GM12878 (cell line): ENCODE data around the gene SLC9A7. TPM values are rescaled to one million over a fixed set of nuclear protein-coding genes. Genes with fewer than 3 reads are reported as not detected.

Source experiments
- ATAC-seq: fragments of 200-7000 bp; cut with Tn5 transposase; 3 replicates; pipeline ENCODE4 v1.9.1; 2020; ENCODE audit warnings: mild to moderate bottlenecking, moderate library complexity
- BruUV-seq: library from RNA; stranded (reverse); fragments of 400-500 nt; replicated peaks from 2 replicates; lab custom pipeline; 2021; lab: Mats Ljungman, UMichigan
- CTCF ChIA-PET: fragments of 300-600 bp; sonication (Branson Sonifier 250); formaldehyde crosslinking; extraction: SDS; loops from one replicate; lab custom pipeline; 2021; ENCODE audit warnings: inconsistent platforms; lab: Yijun Ruan, JAX
- POLR2A ChIA-PET: fragments of 350-600 bp; formaldehyde crosslinking; extraction: SDS; loops from one replicate; lab custom pipeline; 2021; ENCODE audit warnings: inconsistent platforms; lab: Charles Lee
- RAD21 ChIA-PET: fragments of 300-600 bp; sonication (Branson Sonifier 250); formaldehyde crosslinking; loops from one replicate; lab custom pipeline; 2023; ENCODE audit warnings: antibody characterized with exemption; ENCODE audit not compliant: unreplicated experiment; lab: Charles Lee
- SMC1A ChIA-PET: fragments of 300-600 bp; sonication (Branson Sonifier 250); formaldehyde crosslinking; loops from one replicate; lab custom pipeline; 2023; ENCODE audit not compliant: unreplicated experiment, uncharacterized antibody; lab: Charles Lee
- DNase-seq: peaks from one replicate; pipeline ENCODE4 v3.0.0-alpha.2; 2011; ENCODE audit warnings: low read depth, low spot score
- FAIRE-seq: peaks from 3 replicates; lab custom pipeline; 2011; peaks lifted over from hg19 to GRCh38; lab: Jason Lieb, UNC
- H2AFZ ChIP-seq: 2 replicates; pipeline ENCODE4 v1.6.0; 2011; ENCODE audit warnings: low read depth, low read length, control low read depth; ENCODE audit not compliant: control insufficient read depth
- H3K27ac ChIP-seq: 2 replicates; pipeline ENCODE4 v1.5.1; 2011; ENCODE audit warnings: control low read depth; ENCODE audit not compliant: control insufficient read depth, insufficient read depth
- H3K27me3 ChIP-seq, 2 experiments: replicated peaks in 1 of 2; 2 replicates each; pipeline versions ENCODE4 v1.6.0 to v1.6.1; 2011; ENCODE audit warnings: low read length in 1 of 2; ENCODE audit not compliant: control insufficient read depth in 2 of 2, insufficient read depth in 2 of 2
- H3K36me3 ChIP-seq, 2 experiments: 2 replicates each; pipeline ENCODE4 v1.5.1; 2011; ENCODE audit warnings: low read length in 1 of 2; ENCODE audit not compliant: control insufficient read depth in 2 of 2, insufficient read depth in 2 of 2
- H3K4me1 ChIP-seq: 2 replicates; pipeline ENCODE4 v1.6.1; 2011; ENCODE audit warnings: mild to moderate bottlenecking, low read length, moderate library complexity, mixed read lengths; ENCODE audit not compliant: control insufficient read depth, insufficient read depth
- H3K4me2 ChIP-seq: 2 replicates; pipeline ENCODE4 v1.6.0; 2011; ENCODE audit warnings: control low read depth; ENCODE audit not compliant: control insufficient read depth, insufficient read depth
- H3K4me3 ChIP-seq: fragments of 200-600 bp; sonication (generic); 2 replicates; pipeline ENCODE4 v1.5.1; 2016
- H3K79me2 ChIP-seq: 2 replicates; pipeline ENCODE4 v1.6.0; 2011; ENCODE audit warnings: low read length; ENCODE audit not compliant: control insufficient read depth, insufficient read depth
- H3K9ac ChIP-seq: 2 replicates; pipeline ENCODE4 v1.8.0; 2011; ENCODE audit warnings: low read length, control low read depth, mixed read lengths; ENCODE audit not compliant: control insufficient read depth, insufficient read depth
- H3K9me3 ChIP-seq: replicated peaks from 3 replicates; pipeline ENCODE4 v1.5.1; 2011; ENCODE audit warnings: mild to moderate bottlenecking, low read length; ENCODE audit not compliant: control insufficient read depth, insufficient read depth
- H4K20me1 ChIP-seq: 2 replicates; pipeline ENCODE4 v1.6.0; 2011; ENCODE audit not compliant: control insufficient read depth, insufficient read depth
- E2F8 ChIP-seq: fragments of 450-650 bp; IDR thresholded peaks from 2 replicates; pipeline ENCODE4 v1.6.1; 2018; ENCODE audit warnings: mild to moderate bottlenecking, low read depth, moderate library complexity; ENCODE audit not compliant: partially characterized antibody
- ETV6 ChIP-seq, 2 experiments: fragments of 450-650 bp in 1 of 2; IDR thresholded peaks in 1 of 2; conservative IDR thresholded peaks in 1 of 2; 2 replicates each; pipeline ENCODE4 v1.6.1; 2014; ENCODE audit warnings: antibody characterized with exemption in 1 of 2, borderline replicate concordance in 1 of 2, low read depth in 1 of 2, mild to moderate bottlenecking in 1 of 2, moderate library complexity in 1 of 2
- GABPA ChIP-seq: IDR thresholded peaks from 2 replicates; pipeline ENCODE4 v1.6.1; 2014; ENCODE audit warnings: antibody characterized with exemption, low read depth, mild to moderate bottlenecking, inconsistent platforms
- HSF1 ChIP-seq: fragments of 150-350 bp; IDR thresholded peaks from 2 replicates; pipeline ENCODE4 v1.6.1; 2014; ENCODE audit warnings: mild to moderate bottlenecking, low read depth, low read length
- IKZF2 ChIP-seq, 2 experiments: fragments of 450-650 bp; IDR thresholded peaks; 2 replicates each; pipeline ENCODE4 v1.6.1; 2017; ENCODE audit warnings: mild to moderate bottlenecking in 2 of 2, moderate library complexity in 2 of 2
- RB1 ChIP-seq: fragments of 450-650 bp; formaldehyde crosslinking; IDR thresholded peaks from 2 replicates; pipeline ENCODE4 v1.6.1; 2017; ENCODE audit warnings: mild to moderate bottlenecking, borderline replicate concordance
- SMAD1 ChIP-seq: fragments of 450-650 bp; IDR thresholded peaks from 2 replicates; pipeline ENCODE4 v1.6.1; 2018; ENCODE audit warnings: mild to moderate bottlenecking, low read depth; ENCODE audit not compliant: partially characterized antibody
- WGBS: methylation state at CpG from one replicate; pipeline ENCODE4 v1.1.6; 2016; ENCODE audit warnings: low lambda C conversion rate; ENCODE audit not compliant: insufficient replicate concordance, insufficient coverage; ENCODE audit errors: missing lambda C conversion rate; 5-methylcytosine and 5-hydroxymethylcytosine counted together
- in situ Hi-C: fragments of 300-500 bp; cut with MboI; formaldehyde crosslinking; loops from 9 replicates; pipeline ENCODE4 v1.14.3; 2018; ENCODE audit warnings: mixed read lengths
- intact Hi-C: fragments of 100-400 bp; cut with micrococcal nuclease; formaldehyde crosslinking; loops from one replicate; pipeline ENCODE4 v1.14.2; 2022; ENCODE audit not compliant: unreplicated experiment
- polyA plus RNA-seq, 11 experiments: library from polyadenylated mRNA; depleted of rRNA in 4 of 11; unstranded in 6 of 11; stranded (reverse) in 5 of 11; fragments of >200 nt; fragmentation: Nextera tagmentation in 4 of 11; fragmentation: Illumina TruSeq in 1 of 11; extraction: Ambion mirVana in 4 of 11; extraction: Trizol in 1 of 11; gene quantifications; 1 replicate in 1 of 11; 2 replicates in 10 of 11; pipeline versions ENCODE4 v1.2.1 to v1.2.3, GENCODE V29; 2011 to 2016; ENCODE audit warnings: inconsistent platforms in 2 of 11, missing spikeins in 2 of 11, low read depth in 1 of 11
- total RNA-seq, 4 experiments: library from RNA; depleted of rRNA in 3 of 4; stranded (reverse); fragments of >200 nt in 3 of 4; fragmentation: Illumina TruSeq in 1 of 4; extraction: Trizol in 1 of 4; gene quantifications; 2 replicates each; pipeline versions ENCODE4 v1.2.1 to v1.2.3, GENCODE V29; 2013 to 2021
- TF ChIP-seq, protein P1 (sequence below): fragments of 450-650 bp; IDR thresholded peaks from 2 replicates; pipeline ENCODE4 v1.6.1; 2016; ENCODE audit warnings: mild to moderate bottlenecking
- TF ChIP-seq, protein P2 (sequence below): fragments of 450-650 bp; IDR thresholded peaks from 2 replicates; pipeline ENCODE4 v1.6.1; 2017; ENCODE audit warnings: low read depth, mild to moderate bottlenecking, moderate library complexity

SLC9A7 gene
- total and polyA plus RNA-seq, 10 of the 15 experiments (the other 5 are each of a cell fraction or from before 2014, with no cell fraction given): 5.0 to 62.8 (median 30.5) TPM

DNA sequence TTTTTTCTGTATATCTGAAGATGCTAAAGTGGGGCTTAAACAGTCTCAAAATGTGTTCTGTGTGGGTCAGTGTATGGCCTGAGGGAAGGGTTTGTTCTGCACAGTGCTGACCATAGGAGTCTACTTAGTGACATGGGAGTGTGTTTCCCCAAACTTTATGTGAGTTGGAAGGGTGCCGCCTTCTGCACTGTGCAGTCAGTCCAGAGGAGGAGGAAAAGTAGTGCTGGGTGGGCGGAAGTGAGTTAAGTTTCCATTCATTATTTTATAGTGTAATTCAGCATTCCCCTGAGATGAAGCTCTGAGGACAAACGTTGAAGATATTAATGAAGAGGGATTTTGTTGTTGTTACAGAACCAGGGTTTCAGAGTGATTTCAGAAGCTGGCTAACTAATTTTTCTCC, 182.5 kb downstream of the SLC9A7 start (continued):
- TF ChIP-seq RB1 (no peak), GABPA (no peak), HSF1 (no peak)
- TF ChIP-seq, all 136 proteins: peak for 0

- Histone ChIP-seq H3K4me2 (peak overlapping the region; percentile 75), H2AFZ (no peak overlapping the region), H3K36me3 (no peaks in the 10 kb centered on the region; a peak in 1 of 4 replicates), H3K27me3 (no peaks in the 10 kb centered on the region), H4K20me1 (no peaks in the 10 kb centered on the region), H3K79me2 (peaks cover 44% of the 10 kb centered on the region), H3K9me3 (no peaks in the 10 kb centered on the region), H3K9ac (peak overlapping the region; percentile 61), H3K4me1 (peaks cover 23% of the 10 kb centered on the region), H3K4me3 (peak overlapping the region; percentile 69), H3K27ac (no peak overlapping the region)
- in situ Hi-C loops: no loop called here
- intact Hi-C loops: no loop called here
- no peak for ATAC-seq
- CTCF ChIA-PET: interaction anchor here (1.0 to 4.2 kb wide), 9 partner anchors 11 to 773 kb away, joined by 3 to 19 read pairs (median 3); no protein-coding TSS in a partner anchor
- FAIRE-seq: no peak
- TF ChIP-seq, protein P1, sequence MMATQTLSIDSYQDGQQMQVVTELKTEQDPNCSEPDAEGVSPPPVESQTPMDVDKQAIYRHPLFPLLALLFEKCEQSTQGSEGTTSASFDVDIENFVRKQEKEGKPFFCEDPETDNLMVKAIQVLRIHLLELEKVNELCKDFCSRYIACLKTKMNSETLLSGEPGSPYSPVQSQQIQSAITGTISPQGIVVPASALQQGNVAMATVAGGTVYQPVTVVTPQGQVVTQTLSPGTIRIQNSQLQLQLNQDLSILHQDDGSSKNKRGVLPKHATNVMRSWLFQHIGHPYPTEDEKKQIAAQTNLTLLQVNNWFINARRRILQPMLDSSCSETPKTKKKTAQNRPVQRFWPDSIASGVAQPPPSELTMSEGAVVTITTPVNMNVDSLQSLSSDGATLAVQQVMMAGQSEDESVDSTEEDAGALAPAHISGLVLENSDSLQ: peak; percentile 45; the same call in 1 of the 2 replicates
- 0 out of 4 replicates have a peak, but pooled peaks of 1 of the 2 experiments have one; percentile 28 for TF ChIP-seq ETV6 (conservative IDR thresholded peaks at IDR 0.05 in 1 of 2, IDR thresholded peaks at IDR 0.05 in 1 of 2; ENCODE audit: borderline replicate concordance in 1 of 2, low read depth in 1 of 2)
- TF ChIP-seq, protein P2, sequence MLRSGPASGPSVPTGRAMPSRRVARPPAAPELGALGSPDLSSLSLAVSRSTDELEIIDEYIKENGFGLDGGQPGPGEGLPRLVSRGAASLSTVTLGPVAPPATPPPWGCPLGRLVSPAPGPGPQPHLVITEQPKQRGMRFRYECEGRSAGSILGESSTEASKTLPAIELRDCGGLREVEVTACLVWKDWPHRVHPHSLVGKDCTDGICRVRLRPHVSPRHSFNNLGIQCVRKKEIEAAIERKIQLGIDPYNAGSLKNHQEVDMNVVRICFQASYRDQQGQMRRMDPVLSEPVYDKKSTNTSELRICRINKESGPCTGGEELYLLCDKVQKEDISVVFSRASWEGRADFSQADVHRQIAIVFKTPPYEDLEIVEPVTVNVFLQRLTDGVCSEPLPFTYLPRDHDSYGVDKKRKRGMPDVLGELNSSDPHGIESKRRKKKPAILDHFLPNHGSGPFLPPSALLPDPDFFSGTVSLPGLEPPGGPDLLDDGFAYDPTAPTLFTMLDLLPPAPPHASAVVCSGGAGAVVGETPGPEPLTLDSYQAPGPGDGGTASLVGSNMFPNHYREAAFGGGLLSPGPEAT: no peak
- 0 out of 4 replicates have a peak, but pooled peaks of 1 of the 2 experiments have one; percentile 19 for TF ChIP-seq IKZF2 (IDR thresholded peaks at IDR 0.05)
- no peak for TF ChIP-seq E2F8
- TF ChIP-seq SMAD1: no peak
- TSS peak; percentile 48 for BruUV-seq
- no peak for DNase-seq
- POLR2A ChIA-PET: interaction anchor here (0.6 to 1.0 kb wide), 3 partner anchors 10 to 15 kb away, joined by 4 to 7 read pairs (median 5); no protein-coding TSS in a partner anchor
- SMC1A ChIA-PET: interaction anchor here (0.7 to 2.2 kb wide), 9 partner anchors 11 to 167 kb away, joined by 3 to 8 read pairs (median 3); no protein-coding TSS in a partner anchor
- RAD21 ChIA-PET: interaction anchor here (0.8 to 4.4 kb wide), 5 partner anchors 12 to 77 kb away, joined by 3 to 22 read pairs (median 5); no protein-coding TSS in a partner anchor
- 16% methylated on average over 6 of the region's 6 CpGs for whole genome bisulfite sequencing
Observed at GRCh38 chrX:46575991-46576392, 182.9 kb downstream of the SLC9A7 start.
